NCI-H1417 treated with DMSO at 0.1 percent for 48 hours (cell line): ENCODE measurements around the gene SGO2.
A peak's percentile ranks its signal among the peaks of the same experiment; 100 is the strongest.
"Not testable (repeated sequence)": the region's sequence is repeated elsewhere in the genome, so short reads cannot be mapped to it uniquely, and the experiment has no call there.

ENCODE experiments used
- DNase-seq: peaks from one replicate; lab custom pipeline; 2025; lab: John Stamatoyannopoulos, UW

Gene SGO2

GRCh38 chr2:200592406-200593075, 66.5 kb downstream of the SGO2 start:
- no peak for DNase-seq

- no peak for DNase-seq
These were observed 67.9 kb downstream of the SGO2 start for GRCh38 chr2:200593905-200594304.

- DNase-seq = no peak
These were observed 69.9 kb downstream of the SGO2 start for GRCh38 chr2:200595913-200596312.

GRCh38 chr2:200596774-200597570, 71.0 kb downstream of the SGO2 start:
- no peak for DNase-seq

- no peak for DNase-seq
These were observed 73.2 kb downstream of the SGO2 start for GRCh38 chr2:200599206-200599605.

GRCh38 chr2:200600549-200601225, 74.7 kb downstream of the SGO2 start:
- DNase-seq = peak; percentile 6

- no peak for DNase-seq
These were observed 76.6 kb downstream of the SGO2 start for GRCh38 chr2:200602584-200602983.

- no peak for DNase-seq
These were observed 78.0 kb downstream of the SGO2 start for GRCh38 chr2:200603972-200604371.

- no peak for DNase-seq
These were observed 78.7 kb downstream of the SGO2 start for GRCh38 chr2:200604571-200605255.

- no peak for DNase-seq
These were observed 82.5 kb downstream of the SGO2 start for GRCh38 chr2:200608341-200609027.

- no peak for DNase-seq
These were observed 83.1 kb downstream of the SGO2 start for GRCh38 chr2:200609028-200609614.

GRCh38 chr2:200610217-200610616, 84.2 kb downstream of the SGO2 start:
- not testable (repeated sequence) for DNase-seq

GRCh38 chr2:200613692-200614091, 87.7 kb downstream of the SGO2 start:
- DNase-seq = no peak

- no peak for DNase-seq
These were observed 88.2 kb downstream of the SGO2 start for GRCh38 chr2:200614249-200614648.

GRCh38 chr2:200615247-200615646, 89.2 kb downstream of the SGO2 start:
- no peak for DNase-seq

- no peak for DNase-seq
These were observed 90.2 kb downstream of the SGO2 start for GRCh38 chr2:200616193-200616592.

GRCh38 chr2:200616656-200617055, 90.6 kb downstream of the SGO2 start:
- no peak for DNase-seq

- DNase-seq = no peak
These were observed 91.4 kb downstream of the SGO2 start for GRCh38 chr2:200617156-200618053.

- no peak for DNase-seq
These were observed 92.0 kb downstream of the SGO2 start for GRCh38 chr2:200618054-200618419.

- no peak for DNase-seq
These were observed 92.6 kb downstream of the SGO2 start for GRCh38 chr2:200618590-200619021.
